GM18502 (cell line): Measurements from ENCODE around the gene SULT1A1.
"Not testable (repeated sequence)": the region's sequence is repeated elsewhere in the genome, so short reads cannot be mapped to it uniquely, and the experiment has no call there.

Source experiments
- ATAC-seq: cut with Tn5 transposase; IDR thresholded peaks from one replicate; pipeline ENCODE4 v1.9.1; 2021; ENCODE audit warnings: mild to moderate bottlenecking; ENCODE audit not compliant: unreplicated experiment, poor library complexity

SULT1A1 gene

GRCh38 chr16:28592511-28592910 lies 17.3 kb downstream of the SULT1A1 start:
- ATAC-seq = no peak

DNA sequence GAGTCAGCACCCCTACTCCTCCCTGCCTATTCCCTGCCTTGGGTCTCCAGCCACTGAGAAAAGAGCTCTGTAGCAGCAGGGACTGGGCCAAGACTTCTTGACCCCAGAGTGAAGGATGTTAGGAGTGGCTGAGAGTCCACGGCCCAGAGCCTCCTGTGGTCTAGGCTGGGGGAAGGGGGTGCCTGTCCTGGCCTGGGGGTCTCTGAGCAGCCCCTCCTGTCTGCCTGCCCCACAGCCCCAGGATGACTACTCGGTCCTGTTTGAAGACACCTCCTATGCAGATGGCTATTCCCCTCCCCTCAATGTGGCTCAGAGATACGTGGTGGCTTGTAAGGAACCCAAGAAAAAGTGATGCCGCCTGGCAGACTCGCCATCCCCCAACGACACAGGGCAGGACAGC lies 18.5 kb downstream of the SULT1A1 start:
- ATAC-seq = no peak

GRCh38 chr16:28590384-28591340 lies 19.2 kb downstream of the SULT1A1 start:
- no peak for ATAC-seq

DNA sequence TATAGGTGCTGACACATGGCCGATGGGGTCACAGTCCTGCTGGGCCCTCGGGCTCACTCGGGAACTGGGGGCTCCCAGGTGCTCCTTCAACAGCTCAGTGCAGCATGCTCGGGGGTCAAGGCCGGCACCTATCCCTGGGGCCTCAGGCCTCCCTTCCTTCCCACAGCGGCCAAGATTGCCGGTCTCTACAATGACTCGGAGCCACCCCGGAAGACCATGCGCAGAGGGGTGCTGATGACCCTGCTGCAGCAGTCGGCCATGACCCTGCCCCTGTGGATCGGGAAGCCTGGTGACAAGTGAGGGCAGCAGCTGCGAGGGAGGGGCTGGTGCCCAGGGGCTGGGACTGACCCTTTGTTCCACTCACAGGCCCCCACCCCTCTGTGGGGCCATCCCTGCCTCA lies 19.9 kb downstream of the SULT1A1 start:
- ATAC-seq = no peak

DNA sequence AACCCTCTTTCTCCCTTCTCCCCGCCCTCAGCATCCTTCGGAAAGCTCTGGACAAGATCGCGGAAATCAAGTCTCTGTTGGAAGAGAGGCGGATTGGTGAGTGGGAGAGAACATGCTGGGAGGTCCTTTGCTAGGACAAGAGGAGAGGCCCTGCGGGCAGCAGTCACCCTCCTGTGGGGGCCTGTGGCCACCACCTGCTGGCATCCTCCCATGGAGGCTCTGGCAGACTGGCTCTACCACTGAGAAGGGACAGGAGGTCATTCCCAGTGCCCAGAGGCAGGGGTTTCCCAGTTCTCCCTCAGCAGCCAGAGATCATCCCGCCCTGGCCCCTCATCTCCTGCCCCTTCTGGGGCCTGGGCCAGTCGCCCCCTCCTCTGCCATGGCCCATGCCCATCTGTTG lies 20.8 kb downstream of the SULT1A1 start:
- no peak for ATAC-seq

GRCh38 chr16:28587386-28587785 lies 22.5 kb downstream of the SULT1A1 start:
- ATAC-seq = no peak

- ATAC-seq = no peak
Observed at GRCh38 chr16:28586466-28586865, 23.4 kb downstream of the SULT1A1 start.

GRCh38 chr16:28585674-28586073 lies 24.2 kb downstream of the SULT1A1 start:
- no peak for ATAC-seq

- no peak for ATAC-seq
Observed at GRCh38 chr16:28580726-28581315, 29.0 kb downstream of the SULT1A1 start.

- no peak for ATAC-seq
Observed at GRCh38 chr16:28575446-28576109, 34.3 kb downstream of the SULT1A1 start.

DNA sequence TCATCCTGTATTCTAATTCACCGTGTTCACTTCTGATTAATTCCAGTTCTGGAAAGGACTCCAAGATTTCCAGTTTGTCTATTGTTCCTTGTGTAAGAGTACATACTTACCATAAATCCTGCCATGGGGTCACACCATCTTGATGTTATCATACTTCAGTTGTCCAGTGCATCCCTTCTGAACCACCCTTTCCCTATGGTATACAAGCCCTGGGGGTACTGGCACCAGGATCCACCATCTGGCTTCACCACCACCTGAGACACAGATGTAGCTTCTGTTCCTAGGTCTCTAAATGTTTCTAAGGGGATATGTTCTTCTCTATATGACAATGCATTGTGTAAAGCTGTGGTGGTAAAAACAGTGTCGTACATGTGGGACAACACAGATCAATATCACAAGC lies 34.9 kb downstream of the SULT1A1 start:
- ATAC-seq = no peak

DNA sequence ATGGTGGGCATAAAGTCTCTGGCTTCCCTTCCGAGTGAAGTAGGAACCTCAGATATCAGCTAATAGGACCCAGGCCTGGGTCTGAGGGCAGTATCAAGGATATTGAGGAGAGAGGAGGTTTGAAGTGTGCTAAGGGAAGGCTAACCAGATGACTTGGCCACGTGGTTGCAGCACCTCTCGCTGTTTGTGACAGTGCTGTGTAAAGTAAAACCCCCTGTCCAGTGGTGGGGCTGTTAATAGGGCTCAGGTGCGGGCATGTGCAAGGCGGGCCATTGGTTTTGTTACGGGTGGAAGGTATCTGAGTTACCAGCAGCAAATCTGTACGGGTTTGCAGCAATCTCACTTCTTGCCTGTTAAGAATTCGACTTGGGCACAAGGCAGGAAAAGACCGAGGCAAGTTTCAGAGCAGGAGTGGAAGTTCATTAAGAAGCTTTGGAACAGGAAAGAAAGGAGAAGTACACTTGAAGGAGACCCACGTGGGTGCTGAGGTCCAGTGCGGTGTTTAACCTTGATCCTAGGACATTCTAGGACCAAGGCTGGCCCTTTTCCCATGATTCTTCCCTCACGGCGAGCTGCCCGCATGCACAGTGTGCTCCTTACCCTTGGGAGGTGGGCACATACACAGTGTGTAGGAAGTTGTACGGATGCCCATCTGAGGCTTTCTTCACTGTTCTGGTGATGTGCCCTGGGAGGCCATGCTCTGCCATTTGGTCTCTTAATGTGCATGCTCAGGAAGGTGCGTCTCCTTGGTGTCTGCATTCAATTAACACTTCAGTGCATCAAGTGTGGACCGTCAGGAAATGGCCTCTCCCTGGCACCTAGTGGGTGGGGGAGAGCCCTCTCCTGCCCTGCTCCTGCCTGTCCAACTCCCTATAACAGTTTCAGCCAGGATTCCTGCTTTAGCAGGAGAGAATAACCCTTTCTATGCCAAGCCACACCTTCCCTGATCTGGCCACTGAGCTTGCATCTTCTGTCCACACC lies 35.8 kb downstream of the SULT1A1 start:
- ATAC-seq = no peak

DNA sequence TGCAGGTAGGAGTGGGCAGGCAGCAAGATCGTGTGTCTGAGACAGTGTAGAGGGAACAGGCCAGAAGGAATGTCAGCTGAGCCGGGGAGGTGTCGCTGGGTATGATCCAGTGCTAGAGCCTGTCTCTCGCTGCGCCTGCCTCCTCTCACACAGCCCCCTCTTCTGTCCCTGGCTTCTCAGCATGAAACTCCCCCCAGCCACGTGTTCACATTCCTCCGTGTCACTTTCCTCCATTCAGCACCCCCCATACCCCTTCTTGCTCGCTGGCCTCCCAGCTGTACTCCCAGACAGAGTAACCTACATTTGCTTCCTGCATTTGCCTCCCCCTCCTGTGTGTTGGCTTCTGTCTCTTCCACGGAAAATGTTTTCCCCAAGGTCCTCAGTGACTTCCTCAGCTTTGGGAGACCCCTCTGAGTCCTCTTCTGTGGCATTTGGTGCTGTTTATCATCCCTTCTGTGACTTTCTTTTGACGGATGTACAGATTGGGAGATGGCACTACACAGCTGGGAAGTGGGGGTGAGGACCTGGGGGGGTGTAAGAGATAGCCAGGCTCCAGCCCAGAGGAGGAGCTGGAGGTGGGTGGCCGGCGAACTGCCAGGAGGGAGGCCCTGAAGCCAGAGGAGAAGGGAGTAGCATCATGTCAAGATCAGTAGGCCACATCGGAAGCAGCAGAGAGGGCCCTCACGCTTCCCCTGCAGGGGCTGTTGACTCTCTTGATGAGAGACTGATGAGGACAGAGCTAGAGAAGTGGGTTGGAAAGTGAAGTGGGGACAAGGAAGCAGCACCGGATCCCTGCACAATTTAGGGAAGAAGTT lies 36.9 kb downstream of the SULT1A1 start:
- no peak for ATAC-seq

GRCh38 chr16:28569968-28570752 lies 39.7 kb downstream of the SULT1A1 start:
- no peak for ATAC-seq

DNA sequence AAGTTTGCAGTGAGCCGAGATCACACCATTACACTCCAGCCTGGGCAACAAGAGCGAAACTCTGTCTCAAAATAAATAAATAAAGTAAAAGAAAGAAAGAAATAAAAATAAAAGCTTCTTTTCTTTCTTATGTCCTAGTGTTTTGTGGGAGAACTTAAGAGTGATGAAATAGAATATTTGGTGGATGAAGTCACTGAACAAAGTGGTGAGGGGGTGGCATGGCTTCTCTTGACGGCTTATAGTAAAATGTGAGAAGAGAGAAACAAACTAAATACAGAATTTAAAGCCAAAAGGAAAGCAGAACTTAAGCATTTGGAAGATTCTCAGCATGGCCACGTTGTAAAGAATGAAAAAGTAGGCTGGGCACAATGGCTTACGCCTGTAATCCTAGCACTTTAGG lies 40.8 kb downstream of the SULT1A1 start:
- ATAC-seq = no peak

DNA sequence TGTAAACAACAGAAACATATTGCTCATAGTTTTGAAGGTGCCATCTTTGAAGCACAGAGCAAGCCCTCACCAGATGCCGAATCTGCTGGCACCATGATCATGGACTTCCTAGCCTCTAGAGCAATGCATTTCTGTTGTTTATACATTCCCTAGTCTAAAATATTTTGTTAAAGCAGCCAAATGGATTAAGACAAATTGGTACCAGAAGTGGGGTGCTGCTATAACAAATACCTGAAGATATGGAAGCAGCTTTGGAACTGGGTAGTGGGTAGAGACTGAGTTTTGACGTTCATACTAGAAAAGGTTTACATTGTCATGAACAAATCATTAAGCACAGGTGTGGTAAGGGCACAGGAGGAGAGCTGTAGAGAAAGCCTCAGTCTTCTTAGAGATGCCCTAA lies 42.6 kb downstream of the SULT1A1 start:
- no peak for ATAC-seq

DNA sequence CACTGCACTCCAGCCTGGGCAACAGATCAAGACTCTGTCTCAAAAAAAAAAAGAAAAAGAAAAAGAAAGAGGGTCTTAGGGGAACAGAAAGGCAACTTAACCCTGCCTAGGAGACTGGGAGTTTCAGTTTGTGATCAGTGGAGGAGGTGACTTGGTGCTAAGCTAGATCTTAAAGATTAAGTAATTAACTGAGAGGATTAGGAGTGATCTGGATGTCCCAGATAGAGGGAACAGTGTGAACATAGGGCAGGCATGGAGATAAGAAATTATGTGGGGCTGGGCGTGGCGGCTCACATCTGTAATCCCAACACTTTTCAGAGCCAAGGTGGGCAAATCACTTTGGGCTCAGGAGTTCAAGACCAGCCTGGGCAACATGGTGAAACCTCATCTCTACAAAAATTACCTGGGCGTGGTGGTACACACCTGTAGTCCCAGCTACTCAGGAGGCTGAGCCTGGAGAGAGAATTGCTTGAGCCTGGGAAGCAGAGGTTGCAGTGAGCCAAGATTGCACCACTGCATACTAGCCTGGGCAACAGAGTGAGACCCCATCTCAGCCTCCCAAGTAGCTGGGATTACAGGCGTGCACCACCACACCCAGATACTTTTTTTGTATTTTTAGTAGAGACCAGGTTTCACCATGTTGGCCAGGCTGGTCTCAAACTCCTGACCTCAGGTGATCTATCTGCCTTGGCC lies 43.5 kb downstream of the SULT1A1 start:
- not testable (repeated sequence) for ATAC-seq

- ATAC-seq = no peak
Observed at GRCh38 chr16:28563218-28563617, 46.6 kb downstream of the SULT1A1 start.
